NCI-H1694 treated with DMSO at 0.1 percent for 48 hours (cell line): ENCODE measurements around the gene CCDC32.
"Not testable (repeated sequence)": the region's sequence is repeated elsewhere in the genome, so short reads cannot be mapped to it uniquely, and the experiment has no call there.

Experiments
- DNase-seq: peaks from one replicate; lab custom pipeline; 2025; lab: John Stamatoyannopoulos, UW

The CCDC32 gene, protein sequence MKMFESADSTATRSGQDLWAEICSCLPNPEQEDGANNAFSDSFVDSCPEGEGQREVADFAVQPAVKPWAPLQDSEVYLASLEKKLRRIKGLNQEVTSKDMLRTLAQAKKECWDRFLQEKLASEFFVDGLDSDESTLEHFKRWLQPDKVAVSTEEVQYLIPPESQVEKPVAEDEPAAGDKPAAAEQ

DNA sequence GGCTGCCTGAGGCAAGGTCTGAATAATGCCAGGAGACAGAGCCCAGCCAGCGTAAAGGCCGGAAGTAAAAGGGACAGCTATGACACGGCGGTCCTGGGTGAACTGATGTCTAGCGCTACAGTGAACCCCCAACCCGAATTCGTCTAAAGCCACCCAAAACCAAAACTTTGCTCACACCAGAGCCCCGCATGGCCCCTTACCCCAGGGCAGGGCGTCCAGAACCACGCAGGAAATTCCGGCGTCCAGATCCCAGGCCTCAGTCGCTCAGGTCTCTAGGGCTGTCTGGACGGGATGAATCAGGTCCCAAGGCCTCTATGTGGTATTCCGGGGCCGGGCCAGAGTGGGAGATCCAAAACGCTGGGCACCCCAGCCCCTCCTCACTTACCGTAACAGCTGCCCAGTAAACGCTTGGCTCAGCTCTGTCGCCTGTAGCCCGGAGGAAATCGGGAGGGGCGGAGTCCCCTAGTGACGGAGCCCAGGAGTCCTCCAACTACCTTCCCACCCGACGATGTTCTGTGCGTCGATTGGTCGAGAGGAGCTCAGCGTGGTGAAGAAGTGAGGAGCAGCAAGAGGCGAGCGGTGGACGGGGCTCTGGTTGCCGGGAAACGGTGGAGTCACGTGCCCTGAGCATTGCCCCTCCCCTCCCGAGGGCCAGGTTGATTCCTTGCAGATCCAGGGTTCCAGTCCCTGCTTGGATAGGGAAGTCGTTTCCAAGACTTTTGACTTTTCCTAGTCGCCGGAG, at the start of gene CCDC32:
TSS of gene CCDC32 (minus strand) at position 452 of the 742 bp plus-strand sequence. CDS start 2,027 bp downstream, outside the sequence.
- peak; percentile 96 for DNase-seq

DNA sequence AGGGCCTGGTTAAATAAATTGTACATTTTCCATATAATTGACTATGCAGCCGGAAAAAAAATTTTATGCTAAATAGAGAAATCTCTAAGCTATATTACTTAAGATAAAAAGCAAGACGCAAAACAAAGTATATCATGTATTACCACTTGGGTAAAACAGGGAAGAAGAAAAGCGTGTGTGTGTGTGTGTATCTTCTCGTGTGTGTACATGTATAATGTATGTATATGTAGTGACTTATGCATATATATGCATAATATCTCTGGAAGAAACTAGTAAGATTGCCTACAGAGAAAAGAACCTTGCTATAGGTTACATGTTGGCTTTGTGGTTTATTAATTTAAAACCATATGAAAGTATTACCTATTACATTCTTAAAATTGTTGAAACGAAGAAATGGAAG, 48.2 kb upstream of the CCDC32 start:
- DNase-seq, result no peak

DNA sequence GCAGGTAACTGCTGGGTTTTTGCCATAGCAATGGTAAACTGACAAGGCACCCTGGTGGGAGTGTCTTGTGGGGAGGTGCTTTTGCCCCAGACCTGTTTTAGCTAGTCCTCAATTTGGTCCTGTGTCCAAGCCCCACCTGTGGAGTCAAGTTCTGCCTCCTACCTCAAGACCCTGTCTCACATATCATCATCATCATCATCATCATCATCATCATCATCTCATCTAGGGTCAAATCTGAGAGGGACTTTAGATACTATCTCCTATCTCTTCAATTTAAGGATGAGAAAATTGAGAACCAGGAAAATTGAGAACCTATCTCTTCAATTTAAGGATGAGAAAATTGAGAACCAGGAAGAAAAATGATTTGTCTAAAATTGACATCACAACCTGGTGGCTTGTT, 39.1 kb upstream of the CCDC32 start:
- no peak for DNase-seq

DNA sequence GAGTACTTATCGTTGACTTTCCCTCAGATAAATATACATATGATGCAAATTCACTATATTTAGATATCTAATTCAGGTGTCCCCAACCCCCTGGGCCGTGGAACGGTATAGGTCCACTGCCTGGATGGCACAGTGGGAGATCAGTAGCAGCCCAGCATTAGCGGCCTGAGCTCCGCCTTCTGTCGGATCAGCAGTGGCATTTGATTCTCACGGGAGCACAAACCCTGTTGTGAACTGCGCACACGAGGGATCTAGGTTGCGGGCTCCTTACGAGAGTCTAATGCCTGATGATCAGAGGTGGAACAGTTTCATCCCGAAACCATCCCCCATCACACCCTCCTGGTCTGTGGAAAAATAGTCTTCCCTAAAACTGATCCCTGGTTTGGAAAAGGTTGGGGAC, 36.1 kb upstream of the CCDC32 start:
- DNase-seq, result no peak

DNA sequence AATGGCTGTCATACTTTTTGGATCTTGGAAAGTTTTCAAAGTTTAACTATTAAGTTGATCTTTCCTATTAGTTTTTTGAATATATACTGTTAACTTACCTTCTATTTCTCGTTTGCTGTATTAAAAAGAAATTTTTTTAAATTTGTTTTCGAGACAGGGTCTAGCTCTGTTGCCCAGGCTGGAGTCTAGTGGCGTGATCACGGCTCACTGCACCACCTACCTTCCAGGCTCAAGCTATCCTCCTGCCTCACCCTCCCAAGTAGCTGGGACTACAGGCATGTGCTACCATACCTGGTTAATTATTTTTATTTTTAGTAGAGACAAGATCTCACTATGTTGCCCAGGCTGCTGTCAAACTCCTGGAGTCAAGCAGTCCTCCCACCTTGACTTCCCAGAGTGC, 33.8 kb upstream of the CCDC32 start:
- no peak for DNase-seq

DNA sequence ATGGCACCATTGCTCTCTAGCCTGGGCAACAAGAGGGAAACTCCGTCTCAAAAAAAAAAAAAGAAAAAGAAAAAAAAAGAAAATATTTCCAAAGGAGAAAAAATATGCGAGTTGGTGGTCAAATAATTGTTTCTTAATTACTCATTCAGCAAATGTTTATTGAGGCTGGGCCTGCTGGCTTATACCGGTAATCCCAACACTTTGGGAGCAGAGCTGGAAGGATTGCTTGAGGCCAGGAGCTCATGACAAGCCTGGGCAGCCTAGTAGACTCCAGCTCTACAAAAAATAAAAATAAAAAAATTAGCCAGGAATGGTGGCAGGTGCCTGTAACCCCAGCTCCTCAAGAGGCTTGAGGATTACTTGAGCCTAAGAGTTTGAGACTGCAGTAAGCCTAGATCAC, 33.3 kb upstream of the CCDC32 start:
- no peak for DNase-seq

DNA sequence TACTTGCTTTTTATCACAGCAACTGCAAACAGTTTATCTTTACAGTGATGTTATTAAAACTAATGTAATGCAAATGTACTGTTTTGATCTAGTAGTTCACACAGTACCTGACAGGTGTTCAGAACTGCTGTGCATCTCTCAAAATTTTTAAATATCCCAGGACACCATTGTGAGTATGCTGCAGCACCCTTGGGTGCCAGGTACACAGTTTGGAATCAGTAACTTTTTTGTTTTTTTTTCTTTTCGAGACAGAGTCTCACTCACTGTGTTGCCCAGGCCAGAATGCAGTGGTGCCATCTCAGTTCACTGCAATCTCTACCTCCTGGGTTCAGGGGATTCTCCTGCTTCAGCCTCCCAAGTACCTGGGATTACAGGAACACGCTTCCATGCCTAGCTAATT, 32.2 kb upstream of the CCDC32 start:
- no peak for DNase-seq

DNA sequence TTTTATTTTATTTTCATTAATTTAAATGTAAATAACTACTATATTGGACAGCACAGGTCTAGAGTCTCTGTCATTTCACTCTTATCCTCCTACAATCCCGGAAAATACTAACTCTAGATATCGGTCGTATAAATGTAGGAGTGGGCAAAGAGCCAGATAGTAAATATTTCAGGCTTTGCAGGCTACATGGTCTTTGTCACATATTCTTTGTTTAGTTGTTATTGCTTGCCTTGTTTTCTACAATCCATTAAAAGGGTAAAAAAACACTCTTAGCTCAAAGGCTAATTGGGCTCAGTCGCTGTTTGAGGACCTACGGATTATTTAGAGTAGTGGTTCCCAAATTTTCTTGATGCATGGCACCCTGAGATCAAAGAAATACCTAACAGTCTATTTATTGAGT, 30.9 kb upstream of the CCDC32 start:
- peak; percentile 7 for DNase-seq

DNA sequence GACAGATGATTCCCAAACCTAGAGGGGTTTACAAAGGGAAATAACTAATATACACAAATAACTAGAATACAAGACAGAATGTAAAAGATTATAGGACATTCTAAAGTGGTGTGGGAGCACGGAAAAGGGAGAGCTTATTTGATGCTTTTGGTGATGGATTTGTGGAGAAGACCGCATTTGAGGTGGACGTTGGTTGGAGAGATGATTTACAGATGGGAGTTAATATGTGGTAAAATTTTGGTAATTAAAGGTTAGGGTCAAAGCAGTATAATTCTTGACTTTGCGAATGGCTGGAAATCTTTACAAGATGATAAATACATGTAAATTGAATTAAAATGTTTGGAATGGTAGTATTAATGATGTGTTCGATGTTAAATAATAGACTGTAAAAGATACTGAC, 30.4 kb upstream of the CCDC32 start:
- no peak for DNase-seq

DNA sequence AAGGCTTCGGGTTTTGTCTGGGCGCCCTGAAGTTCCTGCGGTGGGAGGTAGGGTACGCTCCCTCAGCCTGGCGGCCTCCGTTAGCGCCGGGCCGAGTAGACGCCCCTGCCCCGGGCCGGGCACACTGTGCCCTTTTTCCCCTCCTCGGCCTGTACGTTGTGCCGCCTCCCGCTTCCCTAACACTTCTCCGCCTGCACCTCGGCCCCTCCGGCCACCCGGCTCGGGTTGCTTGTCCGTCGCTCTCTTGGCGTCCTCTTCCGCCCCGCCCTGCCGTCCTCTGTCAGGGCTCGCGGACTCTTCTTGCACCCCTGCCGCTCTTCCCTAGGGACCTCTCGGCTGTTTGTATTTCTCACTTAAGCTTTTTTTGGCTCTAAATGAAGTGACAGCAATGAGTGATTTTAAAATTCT, 29.6 kb upstream of the CCDC32 start:
- peak; percentile 38 for DNase-seq

DNA sequence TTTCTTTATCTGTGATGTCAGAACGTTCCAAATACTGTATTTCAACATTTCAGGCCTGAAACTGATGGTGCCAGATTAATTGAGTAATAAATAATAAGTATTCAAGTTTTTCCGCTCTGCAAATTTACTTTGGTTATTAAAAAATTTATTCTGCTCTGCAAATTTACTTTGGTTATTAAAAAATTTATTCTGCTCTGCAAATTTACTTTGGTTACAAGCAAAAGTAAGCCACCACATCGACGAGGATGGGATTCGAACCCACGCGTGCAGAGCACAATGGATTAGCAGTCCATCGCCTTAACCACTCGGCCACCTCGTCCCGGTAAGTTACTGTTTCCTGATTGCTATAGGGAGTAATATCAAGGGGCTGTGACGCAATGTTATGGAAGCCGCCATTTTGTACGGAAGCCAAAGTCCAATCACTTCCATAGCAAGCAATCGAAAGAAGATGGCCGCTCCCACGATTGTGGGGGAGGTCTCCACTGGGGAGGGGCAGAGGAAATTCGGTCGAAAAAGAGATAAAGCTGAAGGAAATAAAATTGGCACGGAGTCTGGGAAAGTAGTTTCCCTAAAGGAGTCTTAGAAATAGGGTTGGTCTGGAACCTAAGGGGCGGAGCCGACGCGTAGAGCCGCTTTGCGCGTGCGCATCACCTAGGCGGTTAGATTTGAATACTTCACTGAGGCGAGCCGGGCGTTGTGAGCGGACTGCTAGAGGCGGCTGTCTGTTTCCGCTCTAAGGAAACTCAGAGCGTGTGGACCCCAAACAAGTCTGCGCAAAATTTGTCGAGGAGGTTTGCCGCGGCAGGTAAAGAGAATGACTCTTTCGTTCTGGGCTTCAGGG, 29.0 kb upstream of the CCDC32 start, which contains the start of gene KNL1:
TSS of gene KNL1 (plus strand) at position 662 of the 841 bp plus-strand sequence. CDS start 8,683 bp downstream, outside the sequence.
- peak; percentile 95 for DNase-seq

DNA sequence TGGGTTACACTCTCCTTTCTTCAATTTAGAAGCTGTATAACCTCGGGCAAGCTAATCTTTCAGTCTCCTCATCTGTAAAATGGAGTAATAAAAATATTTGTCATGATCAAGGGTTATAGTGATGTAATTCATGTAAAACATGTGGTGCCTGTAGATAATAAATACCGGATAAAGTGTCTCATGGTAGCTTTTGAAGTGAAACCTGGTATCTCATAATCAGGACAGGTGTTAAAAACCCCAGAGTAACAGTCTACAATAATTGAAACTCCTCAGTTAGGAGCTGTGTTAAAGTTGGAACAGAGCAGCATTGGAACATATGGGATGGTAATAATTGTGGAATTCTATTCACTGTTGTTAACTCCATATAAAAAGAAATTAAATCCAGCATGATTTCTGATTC, 28.3 kb upstream of the CCDC32 start:
- no peak for DNase-seq

DNA sequence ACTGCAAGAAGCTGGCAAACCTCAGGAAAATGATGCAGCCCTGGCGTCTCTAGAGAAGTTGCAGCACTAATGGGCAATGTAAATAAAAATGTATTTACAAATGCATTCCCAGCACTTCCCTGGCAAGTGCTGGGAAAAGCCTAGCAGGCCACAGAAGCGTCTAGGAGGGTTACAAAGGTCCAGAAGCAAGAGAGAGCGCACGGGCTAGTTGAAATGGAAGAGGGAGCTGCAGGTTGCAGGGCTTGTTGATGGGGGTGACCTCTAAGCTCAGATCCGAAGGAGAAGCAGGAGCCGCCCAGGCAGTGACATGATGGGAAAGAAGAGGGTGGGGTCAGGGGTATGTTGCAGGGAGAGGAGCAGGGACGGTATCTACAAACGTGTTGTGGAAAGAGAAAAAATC, 26.5 kb upstream of the CCDC32 start:
- no peak for DNase-seq

DNA sequence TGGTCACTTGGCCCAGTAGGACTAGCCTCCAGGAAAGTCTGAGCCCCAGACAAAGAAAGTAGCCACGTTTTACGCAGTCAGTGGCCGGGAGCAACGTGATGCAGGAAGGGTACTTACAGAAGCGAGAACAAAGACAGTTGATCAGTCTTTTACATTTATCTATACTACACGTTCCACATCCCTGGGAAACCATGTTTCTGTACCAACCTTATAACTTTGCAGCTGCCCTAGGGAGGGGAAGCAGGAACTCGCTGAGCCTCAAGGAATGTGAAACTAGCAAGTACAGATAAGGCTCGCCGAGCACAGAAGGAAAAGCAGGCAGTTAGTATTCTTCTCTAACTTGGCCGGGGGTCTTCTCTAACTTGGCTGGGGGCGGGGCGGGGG, 25.8 kb upstream of the CCDC32 start:
- no peak for DNase-seq

DNA sequence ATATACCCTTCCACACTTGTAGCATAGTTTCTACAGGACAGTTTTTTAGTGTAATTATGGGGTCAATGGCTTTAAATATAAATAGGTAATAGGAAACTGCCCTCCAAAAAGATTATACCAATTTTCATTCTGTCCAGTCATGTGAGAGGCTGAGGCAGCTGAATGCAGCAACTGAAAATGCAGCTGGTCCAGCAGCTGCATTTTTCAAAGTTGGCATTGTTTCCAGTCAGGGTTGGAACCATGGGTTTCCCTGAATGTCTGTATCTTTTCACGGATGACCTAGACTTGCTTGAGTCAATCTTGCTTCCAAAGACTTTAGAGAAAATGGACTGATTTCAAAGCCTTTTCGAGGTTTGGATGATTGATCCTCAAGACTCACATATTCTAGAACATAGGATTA, 19.3 kb upstream of the CCDC32 start:
- no peak for DNase-seq

DNA sequence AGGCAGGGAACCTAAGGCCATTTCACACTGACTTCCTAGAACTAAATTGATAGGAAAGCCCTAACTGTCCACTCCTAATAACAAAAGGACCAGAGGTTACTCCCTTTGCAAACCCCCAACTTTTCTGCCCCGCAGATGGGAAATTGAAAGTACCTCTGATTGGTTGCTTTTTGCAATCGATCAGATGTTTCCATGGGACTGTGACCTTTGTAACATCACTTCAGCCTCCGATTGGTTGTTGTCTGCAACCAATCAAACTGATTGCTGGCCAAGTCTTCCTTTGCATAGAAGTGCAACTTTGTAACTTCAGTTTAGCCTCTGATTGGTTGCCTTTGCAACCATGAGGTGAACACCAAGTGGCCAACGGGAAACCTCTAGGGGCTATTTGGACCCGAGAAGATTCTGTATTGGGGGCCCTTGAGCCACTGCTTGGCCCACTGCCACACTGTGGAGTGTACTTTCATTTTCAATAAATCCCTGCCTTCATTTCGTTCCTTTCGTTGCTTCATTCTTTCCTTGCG, 17.9 kb upstream of the CCDC32 start:
- no peak for DNase-seq

DNA sequence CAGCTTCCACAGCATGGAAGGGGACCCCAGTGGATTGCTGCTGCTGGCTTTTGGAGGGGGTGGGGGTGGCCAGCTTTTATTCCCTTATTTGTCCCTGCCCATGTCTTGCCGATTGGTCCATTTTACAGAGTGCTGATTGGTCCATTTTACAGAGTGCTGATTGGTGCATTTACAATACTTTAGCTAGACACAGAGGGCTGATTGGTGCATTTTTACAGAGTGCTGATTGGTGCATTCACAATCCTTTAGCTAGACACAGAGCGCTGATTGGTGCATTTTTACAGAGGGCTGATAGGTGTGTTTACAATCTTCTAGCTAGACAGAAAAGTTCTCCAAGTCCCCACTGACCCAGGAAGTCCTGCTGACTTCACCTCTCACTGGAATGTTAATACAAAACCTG, 17.0 kb upstream of the CCDC32 start:
- DNase-seq, result not testable (repeated sequence)

DNA sequence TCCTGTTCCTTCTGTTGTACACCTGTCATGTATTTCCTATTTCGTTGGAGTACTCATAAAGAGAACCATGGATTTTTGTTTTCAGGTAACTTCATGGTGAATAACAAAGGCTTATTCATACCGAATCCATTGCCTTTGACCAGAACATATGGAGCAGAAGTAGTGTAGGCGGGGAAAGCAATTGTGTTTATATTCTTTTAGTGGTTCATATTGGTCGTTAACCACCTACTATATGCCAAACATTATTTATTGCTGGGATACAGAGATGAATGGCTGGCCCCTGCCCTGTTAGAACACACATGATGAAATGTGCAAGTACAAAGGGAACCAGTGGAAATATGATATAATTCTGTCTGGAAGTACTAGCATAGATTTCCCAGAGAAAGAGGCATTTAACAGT, 14.1 kb upstream of the CCDC32 start:
- no peak for DNase-seq

DNA sequence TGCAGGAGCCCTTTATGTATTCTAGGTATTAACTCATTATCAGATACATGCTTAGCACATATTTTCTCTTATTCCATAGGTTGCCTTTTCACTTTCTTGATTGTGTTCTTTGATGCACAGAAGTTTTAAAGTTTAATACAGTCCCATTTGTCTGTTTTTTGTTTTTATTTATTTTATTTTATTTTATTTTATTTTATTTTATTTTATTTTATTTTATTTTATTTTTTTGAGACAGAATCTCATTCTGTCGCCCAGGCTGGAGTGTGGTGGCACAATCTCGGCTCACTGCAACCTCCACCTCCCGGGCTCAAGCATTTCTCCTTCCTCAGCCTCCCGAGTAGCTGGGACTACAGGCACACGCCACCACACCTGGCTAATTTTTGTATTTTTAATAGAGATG, 12.1 kb upstream of the CCDC32 start:
- not testable (repeated sequence) for DNase-seq

DNA sequence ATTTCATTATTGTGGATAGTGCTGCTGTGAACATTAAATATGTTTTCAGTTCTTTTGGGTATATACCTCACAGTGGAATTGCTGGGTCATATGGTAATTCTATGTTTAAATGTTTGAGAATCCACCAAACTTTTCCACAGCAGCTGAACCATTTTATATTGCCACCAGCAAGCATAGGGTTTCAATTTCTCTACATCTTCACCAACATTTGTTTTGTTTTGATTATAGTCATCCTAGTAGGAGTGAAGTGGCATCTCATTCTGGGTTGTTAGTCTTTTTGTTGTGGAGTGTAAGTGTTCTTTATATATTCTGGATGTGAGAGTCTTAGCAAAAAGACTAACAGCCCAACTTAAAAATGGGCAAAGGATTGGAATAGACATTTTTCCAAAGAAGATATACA, 10.3 kb upstream of the CCDC32 start:
- DNase-seq, result no peak

DNA sequence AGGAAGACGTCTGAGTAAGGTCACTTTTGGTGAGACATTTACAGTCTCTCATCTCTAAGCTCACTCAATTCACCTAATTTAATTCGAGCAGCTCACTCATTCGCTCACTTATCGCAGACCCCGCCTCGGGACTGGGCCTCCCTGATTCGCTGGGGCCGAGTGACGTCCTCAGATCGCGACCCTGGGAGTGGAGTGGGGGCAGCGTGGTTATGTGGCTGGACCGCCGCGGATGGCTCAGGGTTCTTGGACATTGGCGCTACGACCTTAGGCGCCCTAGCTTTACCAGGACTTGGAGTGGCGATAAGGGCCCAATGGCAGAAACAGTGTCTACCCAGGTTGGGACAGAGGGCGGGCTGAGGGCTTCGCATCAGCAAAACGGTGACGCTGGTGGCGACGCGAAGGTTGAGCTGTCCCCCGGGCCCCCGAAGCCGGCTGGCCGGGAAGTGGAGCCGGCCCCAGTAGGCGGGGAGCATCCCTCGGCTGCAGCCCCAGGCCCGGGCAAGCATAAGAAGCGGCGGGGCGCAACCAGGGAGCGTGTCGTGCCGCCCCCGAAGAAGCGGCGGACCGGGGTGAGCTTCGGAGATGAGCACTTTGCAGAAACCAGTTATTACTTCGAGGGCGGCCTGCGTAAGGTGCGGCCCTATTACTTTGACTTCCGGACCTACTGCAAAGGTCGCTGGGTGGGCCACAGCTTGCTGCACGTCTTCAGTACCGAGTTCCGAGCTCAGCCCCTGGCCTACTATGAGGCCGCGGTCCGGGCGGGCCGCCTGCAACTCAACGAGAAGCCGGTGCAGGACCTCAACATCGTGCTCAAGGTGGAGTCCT, 4.5 kb upstream of the CCDC32 start, which contains the start of gene RPUSD2:
TSS of gene RPUSD2 (plus strand) at position 171 of the 825 bp plus-strand sequence. CDS start at position 210, 39 bp downstream.
- peak; percentile 78 for DNase-seq

DNA sequence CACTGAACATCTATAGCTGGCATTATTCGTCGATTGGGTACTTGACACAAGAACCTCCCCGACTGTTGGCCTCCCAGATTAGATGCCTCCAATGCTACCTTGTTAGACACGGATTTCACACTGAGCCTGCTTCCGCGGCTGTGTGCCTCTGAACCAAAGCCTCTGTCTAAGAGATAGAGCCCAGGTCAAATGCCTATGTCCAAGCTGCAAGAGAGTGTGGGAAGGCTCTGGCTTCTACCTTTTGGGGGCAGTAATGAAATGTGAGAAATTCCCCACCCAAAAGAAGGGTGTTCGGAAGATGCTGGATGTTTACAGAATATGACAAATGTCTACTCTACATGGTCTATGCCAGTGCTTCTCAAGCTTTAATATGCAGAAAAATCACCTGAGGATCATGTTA, 2.3 kb upstream of the CCDC32 start:
- peak; percentile 6 for DNase-seq
